HG02981 (cell line): ENCODE measurements around the gene COL4A6.
"Not testable (repeated sequence)": the region's sequence is repeated elsewhere in the genome, so short reads cannot be mapped to it uniquely, and the experiment has no call there.

Experiments
- ATAC-seq: cut with Tn5 transposase; IDR thresholded peaks from one replicate; pipeline ENCODE4 v1.9.1; 2021; ENCODE audit warnings: mild to moderate bottlenecking, moderate library complexity; ENCODE audit not compliant: unreplicated experiment

The COL4A6 gene

GRCh38 chrX:108412783-108413182, 25.4 kb downstream of the COL4A6 start:
- ATAC-seq, result no peak

- no peak for ATAC-seq
Observed at GRCh38 chrX:108399418-108400165, 38.6 kb downstream of the COL4A6 start.

- no peak for ATAC-seq
Observed at GRCh38 chrX:108397627-108398391, 40.4 kb downstream of the COL4A6 start.

GRCh38 chrX:108396986-108397385, 41.2 kb downstream of the COL4A6 start:
- ATAC-seq, result no peak

- no peak for ATAC-seq
Observed at GRCh38 chrX:108396188-108396891, 41.9 kb downstream of the COL4A6 start.

- not testable (repeated sequence) for ATAC-seq
Observed at GRCh38 chrX:108390976-108391717, 47.1 kb downstream of the COL4A6 start.

- no peak for ATAC-seq
Observed at GRCh38 chrX:108384783-108385182, 53.4 kb downstream of the COL4A6 start.

- ATAC-seq, result no peak
Observed at GRCh38 chrX:108380222-108380621, 58.0 kb downstream of the COL4A6 start.

GRCh38 chrX:108376821-108377220, 61.4 kb downstream of the COL4A6 start:
- not testable (repeated sequence) for ATAC-seq

- not testable (repeated sequence) for ATAC-seq
Observed at GRCh38 chrX:108375591-108375990, 62.6 kb downstream of the COL4A6 start.

GRCh38 chrX:108366644-108367406, 71.4 kb downstream of the COL4A6 start:
- no peak for ATAC-seq

GRCh38 chrX:108362026-108362425, 76.2 kb downstream of the COL4A6 start:
- ATAC-seq, result no peak

GRCh38 chrX:108361316-108361715, 76.9 kb downstream of the COL4A6 start:
- ATAC-seq, result no peak

- ATAC-seq, result no peak
Observed at GRCh38 chrX:108359806-108360602, 78.2 kb downstream of the COL4A6 start.

- ATAC-seq, result no peak
Observed at GRCh38 chrX:108353452-108353851, 84.8 kb downstream of the COL4A6 start.

- no peak for ATAC-seq
Observed at GRCh38 chrX:108349210-108349609, 89.0 kb downstream of the COL4A6 start.

- ATAC-seq, result no peak
Observed at GRCh38 chrX:108348525-108348924, 89.7 kb downstream of the COL4A6 start.

GRCh38 chrX:108347800-108348199, 90.4 kb downstream of the COL4A6 start:
- no peak for ATAC-seq

GRCh38 chrX:108344216-108344615, 94.0 kb downstream of the COL4A6 start:
- no peak for ATAC-seq
